Heart left ventricle (tissue), 16 donors: Measurements from ENCODE around the gene STYXL2. TPM values are rescaled to one million over a fixed set of nuclear protein-coding genes. Genes with fewer than 3 reads are reported as not detected.

Source experiments
- ATAC-seq, 4 donors: fragments of 200-7000 bp; cut with Tn5 transposase; one replicate each; pipeline ENCODE4 v1.9.1; 2020 to 2022; ENCODE audit warnings: moderate library complexity in 4 of 4, mild to moderate bottlenecking in 3 of 4, moderate number of reproducible peaks in 1 of 4
- DNase-seq, 5 donors: peaks; one replicate each; pipeline ENCODE4 v3.0.0-alpha.2; 2020
- H3K27ac ChIP-seq, 12 donors: fragments of 200-600 bp; sonication (generic) in 4 of 12; one replicate each; pipeline versions ENCODE4 v1.5.0 to v1.8.0; 2016 to 2022; ENCODE audit warnings: mild to moderate bottlenecking in 2 of 12
- H3K27me3 ChIP-seq, 9 donors: fragments of 200-600 bp; sonication (generic) in 2 of 9; one replicate each; pipeline versions ENCODE4 v1.5.1 to v1.8.0; 2016 to 2022; ENCODE audit warnings: mild to moderate bottlenecking in 3 of 9
- H3K36me3 ChIP-seq, 9 donors: fragments of 200-600 bp; sonication (generic) in 2 of 9; one replicate each; pipeline versions ENCODE4 v1.5.0 to v1.8.0; 2018 to 2022; ENCODE audit warnings: mild to moderate bottlenecking in 2 of 9
- H3K4me1 ChIP-seq, 12 donors: fragments of 200-600 bp; sonication (generic) in 4 of 12; one replicate each; pipeline versions ENCODE4 v1.5.0 to v1.8.0; 2016 to 2022; ENCODE audit warnings: mild to moderate bottlenecking in 3 of 12
- H3K4me3 ChIP-seq, 12 donors: fragments of 200-600 bp; sonication (generic) in 4 of 12; one replicate each; pipeline versions ENCODE4 v1.5.0 to v1.8.0; 2017 to 2022; ENCODE audit warnings: mild to moderate bottlenecking in 9 of 12, moderate library complexity in 4 of 12
- H3K9me3 ChIP-seq, 12 donors: fragments of 200-600 bp; sonication (generic) in 4 of 12; one replicate each; pipeline versions ENCODE4 v1.5.0 to v1.8.0; 2016 to 2022; ENCODE audit warnings: mild to moderate bottlenecking in 1 of 12
- POLR2A ChIP-seq, 2 donors: fragments of 450-650 bp; IDR thresholded peaks; one replicate each; pipeline ENCODE4 v1.6.1; 2017; ENCODE audit warnings: antibody characterized with exemption in 2 of 2, mild to moderate bottlenecking in 2 of 2, moderate library complexity in 2 of 2
- WGBS, 4 donors: extraction: QIAGEN DNeasy Blood & Tissue Kit in 2 of 4; methylation state at CpG; one replicate each; pipeline versions ENCODE4 v1.1.5 to v1.1.7; 2013 to 2018; 5-methylcytosine and 5-hydroxymethylcytosine counted together
- intact Hi-C, 10 donors: fragments of 100-400 bp; cut with DNase I; formaldehyde crosslinking; loops; one replicate each; pipeline versions ENCODE4 v1.11.1 to v1.14.2; 2022
- polyA plus RNA-seq, 2 donors: library from polyadenylated mRNA; stranded (reverse); fragments of 200-250 nt; gene quantifications; one replicate each; pipeline ENCODE4 v1.2.3, GENCODE V29; 2013
- total RNA-seq, 9 donors: library from RNA; depleted of rRNA in 2 of 9; stranded (reverse); fragments of >200 nt in 2 of 9; fragmentation: NEBNext Ultra II Directional in 3 of 9; extraction: Animal tissue kit (Norgen Biotek cat#: 25700) in 3 of 9; gene quantifications; one replicate each; pipeline versions ENCODE4 v1.1.0 to v1.2.4, GENCODE V29; 2016 to 2023
- TF ChIP-seq, protein P1 (sequence below), 12 donors: fragments of 200-600 bp; sonication (generic) in 4 of 12; IDR thresholded peaks; one replicate each; pipeline versions ENCODE4 v1.5.0 to v1.8.0; 2018 to 2022; ENCODE audit warnings: antibody characterized with exemption in 12 of 12, mild to moderate bottlenecking in 5 of 12
- donor health status: ischemic (EF 13 %, LVEDD 7.1; RV severe dilation, severe dysfunction).
- donor health status: healthy with polysubstance abuse.
- donor health status: DM: no; HTN: yes; CAD: no.
- donor health status: DM: no; HTN: no; CAD: no.
- donor health status: ischemic (EF 25% LVEDD 6.9; RV normal size, moderate dysfunction).
- donor health status: ischemic (EF 25% LVEDD 5.7; RV mildly dilated, moderate dysfunction).
- donor health status: healthy.
- donor health status: DM: yes; HTN: yes; CAD: no.
- donor health status: ischemic (EF 35%, LVEDD 5.7; RV mildly dilated, moderate dysfunction).
- donor health status: nonischemic (EF 11% LVEDD 7.7; RV severe dilation, severe dysfunction).
- donor health status: DM: yes; HTN: yes; CAD: no.
- donor health status: PGD.
- donor health status: ischemic (EF 29% LVEDD 5.4; RV normal size, mild dysfunction).
- donor health status: nonischemic (EF 23%, LVEDD 6.1; RV moderate dilation, normal function).

The STYXL2 gene
- total and polyA plus RNA-seq, 11 donors, result 55.0 to 329 (median 149) TPM

GRCh38 chr1:167100730-167101129 lies 6.9 kb downstream of the STYXL2 start:
- DNase-seq, result no peak
- Histone ChIP-seq H3K4me3 (no peak overlapping the region), H3K27me3 (no peaks in the 10 kb centered on the region), H3K9me3 (peaks cover 0 to 4% (median 0%) of the 10 kb centered on the region in 12 donors), H3K4me1 (peaks cover 0 to 42% (median 8%) of the 10 kb centered on the region in 12 donors), H3K27ac (no peak overlapping the region), H3K36me3 (peaks cover 0 to 58% (median 0%) of the 10 kb centered on the region in 9 donors)
- WGBS, 4 donors, result 90 to 94% (median 93%) methylated on average over 2 of the region's 2 CpGs
- intact Hi-C loops, result no loop called here
- TF ChIP-seq POLR2A (IDR thresholded peaks at IDR 0.05), result no peak
- TF ChIP-seq, protein P1, sequence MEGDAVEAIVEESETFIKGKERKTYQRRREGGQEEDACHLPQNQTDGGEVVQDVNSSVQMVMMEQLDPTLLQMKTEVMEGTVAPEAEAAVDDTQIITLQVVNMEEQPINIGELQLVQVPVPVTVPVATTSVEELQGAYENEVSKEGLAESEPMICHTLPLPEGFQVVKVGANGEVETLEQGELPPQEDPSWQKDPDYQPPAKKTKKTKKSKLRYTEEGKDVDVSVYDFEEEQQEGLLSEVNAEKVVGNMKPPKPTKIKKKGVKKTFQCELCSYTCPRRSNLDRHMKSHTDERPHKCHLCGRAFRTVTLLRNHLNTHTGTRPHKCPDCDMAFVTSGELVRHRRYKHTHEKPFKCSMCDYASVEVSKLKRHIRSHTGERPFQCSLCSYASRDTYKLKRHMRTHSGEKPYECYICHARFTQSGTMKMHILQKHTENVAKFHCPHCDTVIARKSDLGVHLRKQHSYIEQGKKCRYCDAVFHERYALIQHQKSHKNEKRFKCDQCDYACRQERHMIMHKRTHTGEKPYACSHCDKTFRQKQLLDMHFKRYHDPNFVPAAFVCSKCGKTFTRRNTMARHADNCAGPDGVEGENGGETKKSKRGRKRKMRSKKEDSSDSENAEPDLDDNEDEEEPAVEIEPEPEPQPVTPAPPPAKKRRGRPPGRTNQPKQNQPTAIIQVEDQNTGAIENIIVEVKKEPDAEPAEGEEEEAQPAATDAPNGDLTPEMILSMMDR (IDR thresholded peaks at IDR 0.05), result no peak
- ATAC-seq, result no peak

DNA sequence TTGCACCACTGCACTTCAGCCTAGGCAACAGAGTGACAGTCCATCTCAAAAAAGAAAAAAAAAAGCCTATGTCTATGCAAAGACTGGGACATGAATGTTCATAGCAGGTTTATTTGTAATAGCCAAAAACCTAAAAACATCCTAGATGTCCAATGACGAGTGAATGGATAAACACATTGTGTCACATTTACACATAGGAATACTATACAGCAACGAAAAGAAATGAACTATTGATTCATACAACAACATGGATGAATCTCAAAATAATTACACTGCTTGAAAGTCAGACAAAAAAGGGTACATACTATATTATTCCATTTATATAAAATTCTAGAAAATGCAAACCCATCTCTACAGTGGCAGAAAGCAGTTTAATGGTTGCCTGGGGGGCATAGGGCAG lies 7.9 kb downstream of the STYXL2 start:
- Histone ChIP-seq H3K4me3 (no peak overlapping the region), H3K4me1 (peaks cover 0 to 50% (median 13%) of the 10 kb centered on the region in 12 donors), H3K36me3 (peaks cover 0 to 52% (median 0%) of the 10 kb centered on the region in 9 donors), H3K27ac (no peak overlapping the region), H3K9me3 (peaks cover 0 to 4% (median 0%) of the 10 kb centered on the region in 12 donors), H3K27me3 (no peaks in the 10 kb centered on the region)
- 60 to 95% (median 92%) methylated on average over 2 of the region's 2 CpGs for whole genome bisulfite sequencing, 4 donors
- TF ChIP-seq, protein P1 (IDR thresholded peaks at IDR 0.05), result no peak
- no peak for TF ChIP-seq POLR2A (IDR thresholded peaks at IDR 0.05)
- DNase-seq, result no peak
- intact Hi-C loops, result no loop called here
- no peak for ATAC-seq

GRCh38 chr1:167102906-167103573 lies 9.2 kb downstream of the STYXL2 start:
- no peak overlapping the region for H3K4me3 ChIP-seq
- peak overlapping the region in 1 of 12 donors; percentile 5 for H3K27ac ChIP-seq
- ATAC-seq, result no peak
- H3K4me1 ChIP-seq, result peaks cover 0 to 63% (median 17%) of the 10 kb centered on the region in 12 donors
- no peaks in the 10 kb centered on the region for H3K27me3 ChIP-seq
- TF ChIP-seq, protein P1 (IDR thresholded peaks at IDR 0.05), result no peak
- no peak for TF ChIP-seq POLR2A (IDR thresholded peaks at IDR 0.05)
- DNase-seq, result no peak
- H3K9me3 ChIP-seq, result peaks cover 0 to 1% (median 0%) of the 10 kb centered on the region in 12 donors
- intact Hi-C loops, result no loop called here
- H3K36me3 ChIP-seq, result peaks cover 0 to 49% (median 0%) of the 10 kb centered on the region in 9 donors
- WGBS, 4 donors, result 56 to 75% (median 60%) methylated on average over 5 of the region's 5 CpGs

DNA sequence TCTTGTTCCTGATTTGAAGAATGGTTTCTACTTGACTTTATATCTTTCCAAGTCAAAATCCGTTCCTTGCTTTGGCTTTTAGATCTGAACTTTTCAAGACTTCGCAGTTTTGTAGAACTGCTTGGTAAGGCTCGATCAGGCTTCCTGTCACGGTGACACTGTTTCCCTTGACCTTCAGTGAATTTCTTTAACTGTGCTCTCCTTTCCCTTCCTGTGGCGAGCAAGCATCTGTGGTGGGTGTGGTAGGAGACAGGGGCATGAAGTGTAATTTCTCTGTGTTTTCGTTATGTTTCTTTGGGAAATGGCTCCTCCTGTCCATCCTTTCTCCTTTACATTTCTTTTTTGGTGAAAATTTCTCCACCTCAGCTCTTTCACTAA lies 10.4 kb downstream of the STYXL2 start:
- Histone ChIP-seq H3K4me1 (peaks cover 0 to 71% (median 21%) of the 10 kb centered on the region in 12 donors), H3K27me3 (no peaks in the 10 kb centered on the region), H3K4me3 (no peak overlapping the region), H3K36me3 (peaks cover 0 to 50% (median 0%) of the 10 kb centered on the region in 9 donors), H3K9me3 (no peaks in the 10 kb centered on the region), H3K27ac (peak overlapping the region in 3 of 12 donors; percentile 11 to 20 (median 14))
- TF ChIP-seq, protein P1 (IDR thresholded peaks at IDR 0.05), result no peak
- TF ChIP-seq POLR2A (IDR thresholded peaks at IDR 0.05), result no peak
- 46 to 55% (median 48%) methylated on average over 6 of the region's 6 CpGs for WGBS, 4 donors
- intact Hi-C loops, result no loop called here
- ATAC-seq, result no peak
- no peak for DNase-seq
